Activated CD8-positive, alpha-beta T cell treated with anti-CD3 and anti-CD28 coated beads for 36 hours (primary cell): ENCODE measurements around the gene TRABD2B. TPM values are rescaled to one million over a fixed set of nuclear protein-coding genes. Genes with fewer than 3 reads are reported as not detected.

Source experiments
- ATAC-seq: fragments of 200-7000 bp; cut with Tn5 transposase; one replicate; pipeline ENCODE4 v1.10.0; 2021; ENCODE audit warnings: mild to moderate bottlenecking, moderate library complexity
- CTCF ChIA-PET: fragments of 350-600 bp; sonication (Branson Sonifier 250); formaldehyde crosslinking; loops from one replicate; lab custom pipeline; 2021; ENCODE audit warnings: antibody characterized with exemption; lab: Charles Lee
- POLR2A ChIA-PET: fragments of 350-600 bp; sonication (Branson Sonifier 250); formaldehyde crosslinking; loops from one replicate; lab custom pipeline; 2021; ENCODE audit warnings: antibody characterized with exemption; lab: Charles Lee
- DNase-seq: peaks from one replicate; pipeline ENCODE4 v3.0.0-alpha.2; 2020
- H3K27ac Mint-ChIP-seq: one replicate; pipeline ENCODE4 v1.8.0; 2021; ENCODE audit warnings: mild to moderate bottlenecking, mixed read lengths
- H3K27me3 Mint-ChIP-seq: one replicate; pipeline ENCODE4 v1.8.0; 2021; ENCODE audit warnings: mixed read lengths
- H3K36me3 Mint-ChIP-seq: one replicate; pipeline ENCODE4 v1.8.0; 2021; ENCODE audit warnings: low read depth, mixed read lengths
- H3K4me1 Mint-ChIP-seq: one replicate; pipeline ENCODE4 v1.8.0; 2021; ENCODE audit warnings: low read depth, mixed read lengths
- H3K4me3 Mint-ChIP-seq: one replicate; pipeline ENCODE4 v1.8.0; 2021; ENCODE audit warnings: mild to moderate bottlenecking, moderate library complexity, mixed read lengths
- H3K9me3 Mint-ChIP-seq: one replicate; pipeline ENCODE4 v1.8.0; 2021; ENCODE audit warnings: mixed read lengths
- CTCF ChIP-seq: fragments of 200-600 bp; IDR thresholded peaks from one replicate; pipeline ENCODE4 v1.8.0; 2022; ENCODE audit warnings: antibody characterized with exemption, mild to moderate bottlenecking
- intact Hi-C: fragments of 100-400 bp; cut with micrococcal nuclease; formaldehyde crosslinking; loops from one replicate; pipeline ENCODE4 v1.10.0; 2022
- total RNA-seq, 2 experiments: library from RNA; stranded (reverse); gene quantifications; one replicate each; pipeline ENCODE4 v1.2.3, GENCODE V29; 2021

The TRABD2B gene
- total RNA-seq, 2 experiments from 2014 or later = not detected

- Mint-ChIP-seq H3K27me3 (peaks cover 2% of the 10 kb centered on the region), H3K4me1 (no peaks in the 10 kb centered on the region), H3K27ac (no peak overlapping the region), H3K9me3 (no peaks in the 10 kb centered on the region), H3K4me3 (no peak overlapping the region), H3K36me3 (no peaks in the 10 kb centered on the region)
- ChIA-PET POLR2A (no interaction called here), CTCF (no interaction called here)
- intact Hi-C loops = no loop called here
- no peak for TF ChIP-seq CTCF
- no peak for ATAC-seq
- DNase-seq = no peak
Measured at GRCh38 chr1:47871799-47872353, 125.3 kb downstream of the TRABD2B start.

GRCh38 chr1:47870946-47871676 lies 126.1 kb downstream of the TRABD2B start:
- H3K27ac Mint-ChIP-seq = no peak overlapping the region

DNA sequence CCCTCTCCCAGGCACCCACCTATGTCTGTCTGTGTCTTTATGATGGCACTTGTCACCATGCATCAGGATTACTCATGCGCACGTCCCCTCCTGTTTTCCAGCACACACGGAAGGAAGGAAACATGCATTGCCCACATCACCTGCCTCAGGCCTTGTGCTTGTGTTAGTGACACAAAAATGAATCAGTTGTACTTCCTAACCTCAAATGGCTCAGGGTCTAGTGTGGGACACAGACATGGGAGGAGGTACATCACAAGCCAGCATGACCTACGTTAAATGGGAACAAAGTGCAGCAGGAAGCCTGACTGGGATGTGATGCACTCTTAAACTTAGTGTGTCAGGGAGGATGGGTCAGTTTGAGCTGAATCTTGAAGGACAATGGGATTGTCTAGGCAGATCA lies 126.7 kb downstream of the TRABD2B start:
- Mint-ChIP-seq H3K4me3 (no peak overlapping the region), H3K4me1 (no peaks in the 10 kb centered on the region), H3K9me3 (no peaks in the 10 kb centered on the region), H3K27ac (no peak overlapping the region), H3K27me3 (peaks cover 1% of the 10 kb centered on the region), H3K36me3 (no peaks in the 10 kb centered on the region)
- CTCF ChIA-PET = no interaction called here
- no peak for DNase-seq
- intact Hi-C loops = no loop called here
- TF ChIP-seq CTCF = no peak
- ATAC-seq = no peak
- POLR2A ChIA-PET = no interaction called here

More at GRCh38 chr1:47870946-47871676, 126.1 kb downstream of the TRABD2B start:
- Mint-ChIP-seq H3K4me3 (no peak overlapping the region), H3K27me3 (peaks cover 1% of the 10 kb centered on the region), H3K4me1 (no peaks in the 10 kb centered on the region), H3K9me3 (no peaks in the 10 kb centered on the region), H3K36me3 (no peaks in the 10 kb centered on the region)
- ATAC-seq = no peak
- CTCF ChIA-PET = no interaction called here
- DNase-seq = no peak
- intact Hi-C loops = no loop called here
- no peak for TF ChIP-seq CTCF
- POLR2A ChIA-PET = no interaction called here

DNA sequence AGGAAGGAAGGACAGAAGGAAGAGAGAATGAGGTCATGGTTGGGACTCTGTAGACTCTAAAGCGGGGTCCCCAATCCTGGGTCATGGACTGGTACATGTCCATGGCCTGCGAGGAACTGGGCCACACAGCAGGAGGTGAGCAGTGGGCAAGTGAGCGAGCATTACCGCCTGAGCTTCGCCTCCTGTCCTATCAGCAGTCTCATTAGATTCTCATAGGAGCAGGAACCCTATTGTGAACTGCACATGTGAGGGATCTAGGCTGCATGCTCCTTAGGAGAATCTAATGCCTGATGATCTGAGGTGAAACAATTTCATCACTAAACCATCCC lies 128.9 kb downstream of the TRABD2B start:
- no peak overlapping the region for H3K4me3 Mint-ChIP-seq
- no peak for ATAC-seq
- POLR2A ChIA-PET = no interaction called here
- no peak for TF ChIP-seq CTCF
- no peaks in the 10 kb centered on the region for H3K36me3 Mint-ChIP-seq
- CTCF ChIA-PET = no interaction called here
- H3K9me3 Mint-ChIP-seq = no peaks in the 10 kb centered on the region
- DNase-seq = no peak
- peaks cover 1% of the 10 kb centered on the region for H3K27me3 Mint-ChIP-seq
- intact Hi-C loops = no loop called here
- no peaks in the 10 kb centered on the region for H3K4me1 Mint-ChIP-seq
- no peak overlapping the region for H3K27ac Mint-ChIP-seq

GRCh38 chr1:47867438-47868347 lies 129.5 kb downstream of the TRABD2B start:
- TF ChIP-seq CTCF = no peak
- H3K27ac Mint-ChIP-seq = no peak overlapping the region
- intact Hi-C loops = no loop called here
- H3K9me3 Mint-ChIP-seq = no peaks in the 10 kb centered on the region
- H3K4me3 Mint-ChIP-seq = no peak overlapping the region
- H3K4me1 Mint-ChIP-seq = no peaks in the 10 kb centered on the region
- peaks cover 1% of the 10 kb centered on the region for H3K27me3 Mint-ChIP-seq
- H3K36me3 Mint-ChIP-seq = no peaks in the 10 kb centered on the region
- ChIA-PET POLR2A (no interaction called here), CTCF (no interaction called here)
- DNase-seq = no peak
- no peak for ATAC-seq
